Epithelial cell of proximal tubule (primary cell): ENCODE data around the gene FHIT. TPM values are rescaled to one million over a fixed set of nuclear protein-coding genes. Genes with fewer than 3 reads are reported as not detected.

Source experiments
- DNase-seq: peaks from one replicate; pipeline ENCODE4 v3.0.0-alpha.2; 2011; ENCODE audit warnings: low read depth
- H3K4me3 ChIP-seq: 2 replicates; pipeline ENCODE4 v1.5.1; 2011; ENCODE audit warnings: low read depth, mild to moderate bottlenecking, low read length
- CTCF ChIP-seq: conservative IDR thresholded peaks from 2 replicates; pipeline ENCODE4 v1.5.1; 2012; ENCODE audit warnings: low read depth, mild to moderate bottlenecking, low read length
- total RNA-seq: library from RNA; depleted of rRNA; stranded (reverse); fragments of >200 nt; gene quantifications from 2 replicates; pipeline ENCODE4 v1.2.3, GENCODE V29; 2015

Gene FHIT
- total RNA-seq, 1 donor from 2014 or later = 3.7 TPM

- no peak overlapping the region for H3K4me3 ChIP-seq
- no peak for TF ChIP-seq CTCF
- no peak for DNase-seq
Observed at GRCh38 chr3:61236556-61236955, 14.7 kb downstream of the FHIT start.

- peak; percentile 90 for DNase-seq
- no peak for TF ChIP-seq CTCF
- no peak overlapping the region for H3K4me3 ChIP-seq
Observed at GRCh38 chr3:61233746-61234145, 17.5 kb downstream of the FHIT start.

- H3K4me3 ChIP-seq = no peak overlapping the region
- no peak for TF ChIP-seq CTCF
- DNase-seq = no peak
Observed at GRCh38 chr3:61231693-61232092, 19.6 kb downstream of the FHIT start.

GRCh38 chr3:61227799-61228198 is 23.5 kb downstream of the FHIT start:
- H3K4me3 ChIP-seq = no peak overlapping the region
- TF ChIP-seq CTCF = no peak
- no peak for DNase-seq

- no peak overlapping the region for H3K4me3 ChIP-seq
- no peak for TF ChIP-seq CTCF
- DNase-seq = no peak
Observed at GRCh38 chr3:61226166-61226686, 25.0 kb downstream of the FHIT start.

GRCh38 chr3:61224823-61225222 is 26.4 kb downstream of the FHIT start:
- H3K4me3 ChIP-seq = no peak overlapping the region
- no peak for TF ChIP-seq CTCF
- no peak for DNase-seq

GRCh38 chr3:61223451-61223850 is 27.8 kb downstream of the FHIT start:
- TF ChIP-seq CTCF = no peak
- no peak overlapping the region for H3K4me3 ChIP-seq
- no peak for DNase-seq
